ENCODE data around the gene MTUS2. TPM values are rescaled to one million over a fixed set of nuclear protein-coding genes. Genes with fewer than 3 reads are reported as not detected.

Gene MTUS2
- total and polyA plus RNA-seq, 2 of the 8 experiments (the other 6 are each of a cell fraction or from before 2014, with no cell fraction given): 0.18 to 0.80 TPM

- no peak for TF ChIP-seq FOSL1 (IDR thresholded peaks at IDR 0.05; ENCODE audit: insufficient read depth, low read depth, low read length)
- no peak for TF ChIP-seq ATF3 (IDR thresholded peaks at IDR 0.05; ENCODE audit: insufficient read depth, low read depth, low read length)
These were observed 44.4 kb downstream of the MTUS2 start (continued) for GRCh38 chr13:28864544-28864943.
